Hematopoietic multipotent progenitor cell treated with erythropoietin and hydrocortisone succinate and interleukin-3 and kit ligand, for 17 days (in vitro differentiated cells): Measurements from ENCODE around the gene SOX2.

Experiments used
- DNase-seq: peaks from one replicate; pipeline ENCODE4 v3.0.0-alpha.2; 2015; ENCODE audit warnings: low spot score

Gene SOX2

GRCh38 chr3:181722766-181723425 lies 11.2 kb downstream of the SOX2 start:
- no peak for DNase-seq

- DNase-seq: no peak
Observed at GRCh38 chr3:181723625-181724191, 12.0 kb downstream of the SOX2 start.

GRCh38 chr3:181724192-181724965 lies 12.7 kb downstream of the SOX2 start:
- no peak for DNase-seq

GRCh38 chr3:181725131-181725731 lies 13.5 kb downstream of the SOX2 start:
- DNase-seq: no peak

GRCh38 chr3:181725830-181726229 lies 14.1 kb downstream of the SOX2 start:
- DNase-seq: no peak

- no peak for DNase-seq
Observed at GRCh38 chr3:181726351-181727330, 14.9 kb downstream of the SOX2 start.

- no peak for DNase-seq
Observed at GRCh38 chr3:181727341-181728032, 15.8 kb downstream of the SOX2 start.

GRCh38 chr3:181728470-181729340 lies 17.0 kb downstream of the SOX2 start:
- DNase-seq: no peak

- DNase-seq: no peak
Observed at GRCh38 chr3:181729341-181729869, 17.7 kb downstream of the SOX2 start.

GRCh38 chr3:181730316-181730715 lies 18.6 kb downstream of the SOX2 start:
- DNase-seq: no peak

GRCh38 chr3:181730934-181731333 lies 19.2 kb downstream of the SOX2 start:
- no peak for DNase-seq

GRCh38 chr3:181735911-181736310 lies 24.2 kb downstream of the SOX2 start:
- DNase-seq: no peak

GRCh38 chr3:181738551-181738950 lies 26.8 kb downstream of the SOX2 start:
- no peak for DNase-seq

- DNase-seq: no peak
Observed at GRCh38 chr3:181739628-181740027, 27.9 kb downstream of the SOX2 start.

GRCh38 chr3:181741417-181741816 lies 29.7 kb downstream of the SOX2 start:
- DNase-seq: no peak

- no peak for DNase-seq
Observed at GRCh38 chr3:181752202-181752671, 40.5 kb downstream of the SOX2 start.

- DNase-seq: no peak
Observed at GRCh38 chr3:181753391-181753790, 41.7 kb downstream of the SOX2 start.

GRCh38 chr3:181755959-181756358 lies 44.2 kb downstream of the SOX2 start:
- DNase-seq: no peak

GRCh38 chr3:181756645-181757297 lies 45.0 kb downstream of the SOX2 start:
- no peak for DNase-seq
